GM12878 (cell line): ENCODE results near the gene MACROD2. TPM values are rescaled to one million over a fixed set of nuclear protein-coding genes. Genes with fewer than 3 reads are reported as not detected.
A peak's percentile ranks its signal among the peaks of the same experiment; 100 is the strongest.

Experiments
- ATAC-seq: fragments of 200-7000 bp; cut with Tn5 transposase; 3 replicates; pipeline ENCODE4 v1.9.1; 2020; ENCODE audit warnings: mild to moderate bottlenecking, moderate library complexity
- BruUV-seq: library from RNA; stranded (reverse); fragments of 400-500 nt; replicated peaks from 2 replicates; lab custom pipeline; 2021; lab: Mats Ljungman, UMichigan
- CTCF ChIA-PET: fragments of 300-600 bp; sonication (Branson Sonifier 250); formaldehyde crosslinking; extraction: SDS; loops from one replicate; lab custom pipeline; 2021; ENCODE audit warnings: inconsistent platforms; lab: Yijun Ruan, JAX
- POLR2A ChIA-PET: fragments of 350-600 bp; formaldehyde crosslinking; extraction: SDS; loops from one replicate; lab custom pipeline; 2021; ENCODE audit warnings: inconsistent platforms; lab: Charles Lee
- RAD21 ChIA-PET: fragments of 300-600 bp; sonication (Branson Sonifier 250); formaldehyde crosslinking; loops from one replicate; lab custom pipeline; 2023; ENCODE audit warnings: antibody characterized with exemption; ENCODE audit not compliant: unreplicated experiment; lab: Charles Lee
- SMC1A ChIA-PET: fragments of 300-600 bp; sonication (Branson Sonifier 250); formaldehyde crosslinking; loops from one replicate; lab custom pipeline; 2023; ENCODE audit not compliant: unreplicated experiment, uncharacterized antibody; lab: Charles Lee
- DNase-seq: peaks from one replicate; pipeline ENCODE4 v3.0.0-alpha.2; 2011; ENCODE audit warnings: low read depth, low spot score
- FAIRE-seq: peaks from 3 replicates; lab custom pipeline; 2011; peaks lifted over from hg19 to GRCh38; lab: Jason Lieb, UNC
- H2AFZ ChIP-seq: 2 replicates; pipeline ENCODE4 v1.6.0; 2011; ENCODE audit warnings: low read depth, low read length, control low read depth; ENCODE audit not compliant: control insufficient read depth
- H3K27ac ChIP-seq: 2 replicates; pipeline ENCODE4 v1.5.1; 2011; ENCODE audit warnings: control low read depth; ENCODE audit not compliant: control insufficient read depth, insufficient read depth
- H3K27me3 ChIP-seq, 2 experiments: replicated peaks in 1 of 2; 2 replicates each; pipeline versions ENCODE4 v1.6.0 to v1.6.1; 2011; ENCODE audit warnings: low read length in 1 of 2; ENCODE audit not compliant: control insufficient read depth in 2 of 2, insufficient read depth in 2 of 2
- H3K36me3 ChIP-seq, 2 experiments: 2 replicates each; pipeline ENCODE4 v1.5.1; 2011; ENCODE audit warnings: low read length in 1 of 2; ENCODE audit not compliant: control insufficient read depth in 2 of 2, insufficient read depth in 2 of 2
- H3K4me1 ChIP-seq: 2 replicates; pipeline ENCODE4 v1.6.1; 2011; ENCODE audit warnings: mild to moderate bottlenecking, low read length, moderate library complexity, mixed read lengths; ENCODE audit not compliant: control insufficient read depth, insufficient read depth
- H3K4me2 ChIP-seq: 2 replicates; pipeline ENCODE4 v1.6.0; 2011; ENCODE audit warnings: control low read depth; ENCODE audit not compliant: control insufficient read depth, insufficient read depth
- H3K4me3 ChIP-seq: fragments of 200-600 bp; sonication (generic); 2 replicates; pipeline ENCODE4 v1.5.1; 2016
- H3K79me2 ChIP-seq: 2 replicates; pipeline ENCODE4 v1.6.0; 2011; ENCODE audit warnings: low read length; ENCODE audit not compliant: control insufficient read depth, insufficient read depth
- H3K9ac ChIP-seq: 2 replicates; pipeline ENCODE4 v1.8.0; 2011; ENCODE audit warnings: low read length, control low read depth, mixed read lengths; ENCODE audit not compliant: control insufficient read depth, insufficient read depth
- H3K9me3 ChIP-seq: replicated peaks from 3 replicates; pipeline ENCODE4 v1.5.1; 2011; ENCODE audit warnings: mild to moderate bottlenecking, low read length; ENCODE audit not compliant: control insufficient read depth, insufficient read depth
- H4K20me1 ChIP-seq: 2 replicates; pipeline ENCODE4 v1.6.0; 2011; ENCODE audit not compliant: control insufficient read depth, insufficient read depth
- BCL11A ChIP-seq: IDR thresholded peaks from 2 replicates; pipeline ENCODE4 v1.6.1; 2011; ENCODE audit warnings: low read depth, low read length
- CBFB ChIP-seq: IDR thresholded peaks from 2 replicates; pipeline ENCODE4 v1.6.1; 2016; ENCODE audit warnings: antibody characterized with exemption, low read depth
- CBX5 ChIP-seq: sonication (generic); IDR thresholded peaks from 2 replicates; pipeline ENCODE4 v1.6.1; 2016; ENCODE audit warnings: low read depth, moderate library complexity, mild to moderate bottlenecking, inconsistent platforms
- CEBPZ ChIP-seq: fragments of 150-350 bp; IDR thresholded peaks from 2 replicates; pipeline ENCODE4 v1.6.1; 2016; ENCODE audit warnings: low read depth, low read length
- CREB1 ChIP-seq: IDR thresholded peaks from 2 replicates; pipeline ENCODE4 v1.6.1; 2012; ENCODE audit warnings: low read depth, mild to moderate bottlenecking, inconsistent platforms
- EP300 ChIP-seq, 2 experiments: fragments of 150-350 bp in 1 of 2; IDR thresholded peaks; 2 replicates each; pipeline ENCODE4 v1.6.1; 2011 to 2012; ENCODE audit warnings: low read depth in 2 of 2, low read length in 2 of 2, borderline replicate concordance in 1 of 2, improper control_type of control experiment in 1 of 2, inconsistent platforms in 1 of 2; ENCODE audit not compliant: control insufficient read depth in 1 of 2
- FOXM1 ChIP-seq: IDR thresholded peaks from 2 replicates; pipeline ENCODE4 v1.6.1; 2012; ENCODE audit warnings: low read depth, mild to moderate bottlenecking, inconsistent platforms, low read length, moderate library complexity
- HSF1 ChIP-seq: fragments of 150-350 bp; IDR thresholded peaks from 2 replicates; pipeline ENCODE4 v1.6.1; 2014; ENCODE audit warnings: mild to moderate bottlenecking, low read depth, low read length
- LARP7 ChIP-seq: fragments of 450-650 bp; IDR thresholded peaks from 2 replicates; pipeline ENCODE4 v1.6.1; 2017; ENCODE audit warnings: mild to moderate bottlenecking
- MEF2A ChIP-seq: IDR thresholded peaks from 2 replicates; pipeline ENCODE4 v1.6.1; 2011; ENCODE audit warnings: low read depth, mild to moderate bottlenecking, low read length, moderate library complexity; ENCODE audit not compliant: insufficient read depth
- NFIC ChIP-seq: IDR thresholded peaks from 2 replicates; pipeline ENCODE4 v1.6.1; 2012; ENCODE audit warnings: low read depth, mild to moderate bottlenecking, inconsistent platforms, low read length, moderate library complexity
- POLR2AphosphoS2 ChIP-seq: IDR thresholded peaks from 2 replicates; pipeline ENCODE4 v1.6.1; 2011; ENCODE audit warnings: low read depth, mild to moderate bottlenecking, low read length, improper control_type of control experiment, moderate library complexity
- RAD21 ChIP-seq: IDR thresholded peaks from 2 replicates; pipeline ENCODE4 v1.6.1; 2011; ENCODE audit warnings: mild to moderate bottlenecking, low read depth, low read length, moderate library complexity; ENCODE audit not compliant: insufficient read depth
- SMC3 ChIP-seq: IDR thresholded peaks from 2 replicates; pipeline ENCODE4 v1.6.1; 2011; ENCODE audit warnings: low read length, improper control_type of control experiment, borderline replicate concordance
- SUPT20H ChIP-seq: IDR thresholded peaks from 2 replicates; pipeline ENCODE4 v1.6.1; 2011; ENCODE audit warnings: low read depth, mild to moderate bottlenecking, low read length, moderate library complexity, borderline replicate concordance; ENCODE audit not compliant: control insufficient read depth
- WGBS: methylation state at CpG from one replicate; pipeline ENCODE4 v1.1.6; 2016; ENCODE audit warnings: low lambda C conversion rate; ENCODE audit not compliant: insufficient replicate concordance, insufficient coverage; ENCODE audit errors: missing lambda C conversion rate; 5-methylcytosine and 5-hydroxymethylcytosine counted together
- in situ Hi-C: fragments of 300-500 bp; cut with MboI; formaldehyde crosslinking; loops from 9 replicates; pipeline ENCODE4 v1.14.3; 2018; ENCODE audit warnings: mixed read lengths
- intact Hi-C: fragments of 100-400 bp; cut with micrococcal nuclease; formaldehyde crosslinking; loops from one replicate; pipeline ENCODE4 v1.14.2; 2022; ENCODE audit not compliant: unreplicated experiment
- polyA plus RNA-seq, 11 experiments: library from polyadenylated mRNA; depleted of rRNA in 4 of 11; unstranded in 6 of 11; stranded (reverse) in 5 of 11; fragments of >200 nt; fragmentation: Nextera tagmentation in 4 of 11; fragmentation: Illumina TruSeq in 1 of 11; extraction: Ambion mirVana in 4 of 11; extraction: Trizol in 1 of 11; gene quantifications; 1 replicate in 1 of 11; 2 replicates in 10 of 11; pipeline versions ENCODE4 v1.2.1 to v1.2.3, GENCODE V29; 2011 to 2016; ENCODE audit warnings: inconsistent platforms in 2 of 11, missing spikeins in 2 of 11, low read depth in 1 of 11
- total RNA-seq, 4 experiments: library from RNA; depleted of rRNA in 3 of 4; stranded (reverse); fragments of >200 nt in 3 of 4; fragmentation: Illumina TruSeq in 1 of 4; extraction: Trizol in 1 of 4; gene quantifications; 2 replicates each; pipeline versions ENCODE4 v1.2.1 to v1.2.3, GENCODE V29; 2013 to 2021

Gene MACROD2
- total and polyA plus RNA-seq, 10 of the 15 experiments (the other 5 are each of a cell fraction or from before 2014, with no cell fraction given) = 1.1 to 21.5 (median 2.2) TPM

GRCh38 chr20:14573676-14574075 lies 578.4 kb downstream of the MACROD2 start (continued):
- TF ChIP-seq RAD21 (no peak), FOXM1 (no peak), LARP7 (no peak)

GRCh38 chr20:14576196-14576877 lies 581.0 kb downstream of the MACROD2 start:
- FAIRE-seq = no peak
- H3K79me2 ChIP-seq = no peaks in the 10 kb centered on the region
- no peak overlapping the region for H3K4me2 ChIP-seq
- SMC1A ChIA-PET = no interaction called here
- 0% methylated on average over 3 of the region's 3 CpGs for WGBS
- no peak for DNase-seq
- H3K27ac ChIP-seq = no peak overlapping the region
- H4K20me1 ChIP-seq = no peaks in the 10 kb centered on the region
- RAD21 ChIA-PET = no interaction called here
- CTCF ChIA-PET = no interaction called here
- H3K4me3 ChIP-seq = no peak overlapping the region
- H3K4me1 ChIP-seq = no peaks in the 10 kb centered on the region
- H2AFZ ChIP-seq = no peak overlapping the region
- H3K9ac ChIP-seq = no peak overlapping the region
- BruUV-seq = no TSS peak
- ATAC-seq = peak; percentile 27; the same call in 2 of the 3 replicates
- in situ Hi-C loops = no loop called here
- no peaks in the 10 kb centered on the region for H3K36me3 ChIP-seq
- H3K9me3 ChIP-seq = no peaks in the 10 kb centered on the region
- no peaks in the 10 kb centered on the region for H3K27me3 ChIP-seq
- intact Hi-C loops = no loop called here
- POLR2A ChIA-PET = no interaction called here
- TF ChIP-seq SUPT20H (no peak), LARP7 (no peak), MEF2A (no peak), CBX5 (no peak), EP300 (IDR thresholded peaks at IDR 0.05; ENCODE audit: borderline replicate concordance in 1 of 2, control insufficient read depth in 1 of 2, low read depth in 2 of 2, low read length in 2 of 2) (no peak), NFIC (no peak), BCL11A (no peak), CEBPZ (no peak), POLR2AphosphoS2 (no peak), SMC3 (no peak), CBFB (no peak), CREB1 (no peak), HSF1 (no peak)
